ENCODE results near the gene DTX3. TPM values are rescaled to one million over a fixed set of nuclear protein-coding genes. Genes with fewer than 3 reads are reported as not detected.

Gene DTX3
- total RNA-seq, 1 experiment from 2014 or later = 11.9 TPM

DNA sequence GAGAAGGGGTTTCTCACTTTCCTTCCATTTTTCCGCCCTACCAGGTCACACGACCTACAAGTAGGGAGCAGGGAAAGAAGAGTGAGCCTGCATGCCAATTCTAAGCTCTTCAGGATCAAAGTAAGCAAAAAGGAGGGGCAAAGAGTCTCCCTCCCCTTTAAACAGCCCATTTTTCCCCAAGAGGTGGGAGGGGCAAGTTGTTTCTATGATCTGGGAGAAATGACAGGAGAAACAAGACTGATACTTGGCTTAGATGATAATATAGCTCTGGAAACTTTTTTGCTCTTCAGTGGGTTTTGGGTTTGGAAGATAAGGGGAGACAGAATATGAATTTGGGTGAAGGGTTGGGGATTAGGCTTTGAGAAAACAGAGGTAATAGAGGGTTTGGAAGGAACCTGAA lies 1.8 kb downstream of the DTX3 start:
- no peaks in the 10 kb centered on the region for H3F3A ChIP-seq (ENCODE audit: low read length, unreplicated experiment)
- no peak overlapping the region for H2AFZ ChIP-seq (ENCODE audit: low read length)
- DNase-seq = no peak
- peaks cover 5% of the 10 kb centered on the region; the same call in 1 of the 2 replicates for H3K36me3 ChIP-seq (ENCODE audit: low read depth, low read length)
- no peak for ATAC-seq
- H3K4me1 ChIP-seq (ENCODE audit: insufficient read depth, low read length) = peaks cover 20% of the 10 kb centered on the region
- no peak overlapping the region for H3K4me3 ChIP-seq (ENCODE audit: low read length)
- H3K27me3 ChIP-seq (ENCODE audit: low read length) = no peaks in the 10 kb centered on the region
- no peaks in the 10 kb centered on the region for H3K9me3 ChIP-seq (ENCODE audit: low read length)
- no peaks in the 10 kb centered on the region for H4K20me1 ChIP-seq (ENCODE audit: low read length)
- H3K79me2 ChIP-seq (ENCODE audit: low read length) = no peaks in the 10 kb centered on the region
- ChIA-PET CTCF (no interaction called here), POLR2A (ENCODE audit: unreplicated experiment) (no interaction called here)
- H3K4me2 ChIP-seq (ENCODE audit: low read length) = no peak overlapping the region
- BruUV-seq (replicated peaks) = no TSS peak
- intact Hi-C loops (cut with micrococcal nuclease) = no loop called here
- H3K27ac ChIP-seq (ENCODE audit: low read length) = no peak overlapping the region
- TF ChIP-seq, protein P1, sequence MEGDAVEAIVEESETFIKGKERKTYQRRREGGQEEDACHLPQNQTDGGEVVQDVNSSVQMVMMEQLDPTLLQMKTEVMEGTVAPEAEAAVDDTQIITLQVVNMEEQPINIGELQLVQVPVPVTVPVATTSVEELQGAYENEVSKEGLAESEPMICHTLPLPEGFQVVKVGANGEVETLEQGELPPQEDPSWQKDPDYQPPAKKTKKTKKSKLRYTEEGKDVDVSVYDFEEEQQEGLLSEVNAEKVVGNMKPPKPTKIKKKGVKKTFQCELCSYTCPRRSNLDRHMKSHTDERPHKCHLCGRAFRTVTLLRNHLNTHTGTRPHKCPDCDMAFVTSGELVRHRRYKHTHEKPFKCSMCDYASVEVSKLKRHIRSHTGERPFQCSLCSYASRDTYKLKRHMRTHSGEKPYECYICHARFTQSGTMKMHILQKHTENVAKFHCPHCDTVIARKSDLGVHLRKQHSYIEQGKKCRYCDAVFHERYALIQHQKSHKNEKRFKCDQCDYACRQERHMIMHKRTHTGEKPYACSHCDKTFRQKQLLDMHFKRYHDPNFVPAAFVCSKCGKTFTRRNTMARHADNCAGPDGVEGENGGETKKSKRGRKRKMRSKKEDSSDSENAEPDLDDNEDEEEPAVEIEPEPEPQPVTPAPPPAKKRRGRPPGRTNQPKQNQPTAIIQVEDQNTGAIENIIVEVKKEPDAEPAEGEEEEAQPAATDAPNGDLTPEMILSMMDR (conservative IDR thresholded peaks at IDR 0.05; ENCODE audit: low read depth, low read length) = no peak
- no peak for TF ChIP-seq EZH2 (IDR thresholded peaks at IDR 0.05; ENCODE audit: low read length, unreplicated experiment)
- no peak for TF ChIP-seq EZH2phosphoT487 (IDR thresholded peaks at IDR 0.05; ENCODE audit: borderline replicate concordance, low read length)
- H3K9ac ChIP-seq (ENCODE audit: low read length) = no peak overlapping the region
- H3K9me2 ChIP-seq (replicated peaks; ENCODE audit: low read length) = no peaks in the 10 kb centered on the region

DNA sequence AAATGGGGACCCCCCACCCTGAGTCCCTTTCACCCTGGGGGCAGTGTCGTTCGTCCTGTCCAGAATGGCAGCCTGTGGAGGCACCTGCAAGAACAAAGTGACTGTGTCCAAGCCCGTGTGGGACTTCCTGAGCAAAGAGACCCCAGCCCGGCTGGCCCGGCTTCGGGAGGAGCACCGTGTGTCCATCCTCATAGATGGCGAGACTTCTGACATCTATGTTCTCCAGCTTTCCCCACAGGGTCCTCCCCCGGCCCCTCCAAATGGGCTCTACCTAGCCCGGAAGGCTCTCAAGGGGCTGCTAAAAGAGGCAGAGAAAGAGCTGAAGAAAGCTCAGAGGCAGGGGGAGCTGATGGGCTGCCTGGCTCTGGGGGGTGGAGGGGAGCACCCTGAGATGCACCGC lies 2.2 kb downstream of the DTX3 start:
- intact Hi-C loops (cut with micrococcal nuclease) = no loop called here
- H3K9me2 ChIP-seq (replicated peaks; ENCODE audit: low read length) = no peaks in the 10 kb centered on the region
- ATAC-seq (no peak), DNase-seq (no peak)
- H4K20me1 ChIP-seq (ENCODE audit: low read length) = no peaks in the 10 kb centered on the region
- H3F3A ChIP-seq (ENCODE audit: low read length, unreplicated experiment) = no peaks in the 10 kb centered on the region
- no peak overlapping the region for H3K9ac ChIP-seq (ENCODE audit: low read length)
- H3K9me3 ChIP-seq (ENCODE audit: low read length) = no peaks in the 10 kb centered on the region
- H3K4me1 ChIP-seq (ENCODE audit: insufficient read depth, low read length) = peaks cover 21% of the 10 kb centered on the region
- H3K27me3 ChIP-seq (ENCODE audit: low read length) = no peaks in the 10 kb centered on the region
- H3K36me3 ChIP-seq (ENCODE audit: low read depth, low read length) = peaks cover 5% of the 10 kb centered on the region; the same call in 1 of the 2 replicates
- H3K4me2 ChIP-seq (ENCODE audit: low read length) = no peak overlapping the region
- no peak for TF ChIP-seq EZH2 (IDR thresholded peaks at IDR 0.05; ENCODE audit: low read length, unreplicated experiment)
- no peaks in the 10 kb centered on the region for H3K79me2 ChIP-seq (ENCODE audit: low read length)
- no peak overlapping the region for H2AFZ ChIP-seq (ENCODE audit: low read length)
- ChIA-PET CTCF (no interaction called here), POLR2A (ENCODE audit: unreplicated experiment) (no interaction called here)
- H3K27ac ChIP-seq (ENCODE audit: low read length) = no peak overlapping the region
- no peak overlapping the region for H3K4me3 ChIP-seq (ENCODE audit: low read length)
- no TSS peak for BruUV-seq (replicated peaks)

DNA sequence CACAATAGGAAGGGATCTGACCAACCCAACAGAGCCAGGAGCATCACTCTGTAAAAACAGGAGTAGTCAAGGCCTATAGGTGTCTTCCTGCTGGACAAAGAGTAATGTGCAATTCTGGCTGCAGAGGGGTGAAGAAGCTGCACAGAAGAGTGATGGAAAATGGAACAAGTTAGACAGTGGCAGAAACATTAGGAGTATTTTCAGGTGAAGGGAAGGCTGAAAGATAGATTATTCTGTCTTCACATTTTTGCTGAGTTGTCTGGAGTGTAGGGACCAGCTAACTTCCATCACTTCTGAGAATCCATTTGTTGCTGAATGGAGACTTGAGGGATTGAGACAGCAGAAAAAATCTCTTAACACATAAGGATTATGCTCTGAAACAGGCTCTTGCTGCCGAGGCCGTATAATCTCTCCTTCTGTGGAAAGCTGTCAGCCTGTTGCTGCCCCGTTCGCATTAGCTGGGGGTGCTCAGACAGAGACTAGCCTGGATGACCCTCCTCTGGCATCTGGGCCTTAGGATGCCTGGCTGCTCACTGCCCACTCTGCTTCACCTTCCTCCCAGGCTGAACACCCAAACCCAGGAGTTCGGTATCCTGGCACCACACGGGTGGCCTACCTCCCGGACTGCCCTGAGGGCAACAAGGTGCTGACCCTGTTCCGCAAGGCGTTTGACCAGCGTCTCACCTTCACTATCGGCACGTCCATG lies 3.5 kb downstream of the DTX3 start:
- Histone ChIP-seq H3F3A (ENCODE audit: low read length, unreplicated experiment) (no peaks in the 10 kb centered on the region), H3K36me3 (ENCODE audit: low read depth, low read length) (no peaks in the 10 kb centered on the region), H3K4me1 (ENCODE audit: insufficient read depth, low read length) (peaks cover 26% of the 10 kb centered on the region), H3K9ac (ENCODE audit: low read length) (no peak overlapping the region), H3K27ac (ENCODE audit: low read length) (no peak overlapping the region), H3K4me2 (ENCODE audit: low read length) (no peak overlapping the region), H2AFZ (ENCODE audit: low read length) (no peak overlapping the region), H4K20me1 (ENCODE audit: low read length) (no peaks in the 10 kb centered on the region), H3K27me3 (ENCODE audit: low read length) (no peaks in the 10 kb centered on the region), H3K9me3 (ENCODE audit: low read length) (no peaks in the 10 kb centered on the region), H3K9me2 (replicated peaks; ENCODE audit: low read length) (no peaks in the 10 kb centered on the region), H3K4me3 (ENCODE audit: low read length) (no peak overlapping the region), H3K79me2 (ENCODE audit: low read length) (no peaks in the 10 kb centered on the region)
- intact Hi-C loops (cut with micrococcal nuclease) = no loop called here
- DNase-seq (no peak), ATAC-seq (no peak)
- no TSS peak for BruUV-seq (replicated peaks)
- CTCF ChIA-PET = no interaction called here
- TF ChIP-seq, protein P1 (conservative IDR thresholded peaks at IDR 0.05; ENCODE audit: low read depth, low read length) = no peak
- no peak for TF ChIP-seq EZH2phosphoT487 (IDR thresholded peaks at IDR 0.05; ENCODE audit: borderline replicate concordance, low read length)
- TF ChIP-seq EZH2 (IDR thresholded peaks at IDR 0.05; ENCODE audit: low read length, unreplicated experiment) = no peak
- POLR2A ChIA-PET (ENCODE audit: unreplicated experiment) = no interaction called here
